ENCODE results near the gene USP30.

DNA sequence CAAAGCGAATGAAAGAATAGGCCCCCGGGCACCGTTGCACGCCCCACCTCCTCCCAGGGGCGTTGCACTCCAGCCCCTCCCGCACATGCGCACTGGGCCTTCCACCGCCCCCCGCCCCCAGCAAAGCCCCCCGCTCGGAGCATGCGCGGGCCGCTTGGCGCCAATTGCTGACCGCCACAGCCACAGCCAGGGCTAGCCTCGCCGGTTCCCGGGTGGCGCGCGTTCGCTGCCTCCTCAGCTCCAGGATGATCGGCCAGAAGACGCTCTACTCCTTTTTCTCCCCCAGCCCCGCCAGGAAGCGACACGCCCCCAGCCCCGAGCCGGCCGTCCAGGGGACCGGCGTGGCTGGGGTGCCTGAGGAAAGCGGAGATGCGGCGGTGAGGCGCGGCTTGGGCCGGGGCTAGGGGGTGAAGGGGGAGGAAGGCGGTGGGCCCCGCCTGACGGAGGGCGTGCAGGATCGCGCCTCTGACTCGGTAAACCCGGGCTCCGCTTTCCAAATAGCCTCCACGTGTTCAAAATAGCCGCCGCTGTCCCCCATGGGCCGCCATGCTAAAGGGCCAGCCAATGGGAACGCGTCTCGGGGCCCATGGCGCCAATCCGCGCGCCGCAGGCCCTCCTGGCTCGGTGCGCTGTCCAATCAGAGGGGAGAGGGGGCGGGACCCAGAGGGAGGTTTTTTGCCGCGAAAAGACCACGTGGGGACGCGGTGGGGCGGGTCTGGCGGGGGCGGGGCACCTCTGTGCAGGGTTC lies 45.2 kb downstream of the USP30 start, which contains the start of gene UNG:
- TF ChIP-seq POLR2A (IDR thresholded peaks at IDR 0.05) = no peak
- TF ChIP-seq, protein P1, sequence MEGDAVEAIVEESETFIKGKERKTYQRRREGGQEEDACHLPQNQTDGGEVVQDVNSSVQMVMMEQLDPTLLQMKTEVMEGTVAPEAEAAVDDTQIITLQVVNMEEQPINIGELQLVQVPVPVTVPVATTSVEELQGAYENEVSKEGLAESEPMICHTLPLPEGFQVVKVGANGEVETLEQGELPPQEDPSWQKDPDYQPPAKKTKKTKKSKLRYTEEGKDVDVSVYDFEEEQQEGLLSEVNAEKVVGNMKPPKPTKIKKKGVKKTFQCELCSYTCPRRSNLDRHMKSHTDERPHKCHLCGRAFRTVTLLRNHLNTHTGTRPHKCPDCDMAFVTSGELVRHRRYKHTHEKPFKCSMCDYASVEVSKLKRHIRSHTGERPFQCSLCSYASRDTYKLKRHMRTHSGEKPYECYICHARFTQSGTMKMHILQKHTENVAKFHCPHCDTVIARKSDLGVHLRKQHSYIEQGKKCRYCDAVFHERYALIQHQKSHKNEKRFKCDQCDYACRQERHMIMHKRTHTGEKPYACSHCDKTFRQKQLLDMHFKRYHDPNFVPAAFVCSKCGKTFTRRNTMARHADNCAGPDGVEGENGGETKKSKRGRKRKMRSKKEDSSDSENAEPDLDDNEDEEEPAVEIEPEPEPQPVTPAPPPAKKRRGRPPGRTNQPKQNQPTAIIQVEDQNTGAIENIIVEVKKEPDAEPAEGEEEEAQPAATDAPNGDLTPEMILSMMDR (IDR thresholded peaks at IDR 0.05) = no peak
